ENCODE data around the gene TMEM120B.
A peak's percentile ranks its signal among the peaks of the same experiment; 100 is the strongest.

Gene TMEM120B

GRCh38 chr12:121805171-121806008 is 92.8 kb downstream of the TMEM120B start:
- DNase-seq: peak in 2 of 6 experiments; percentile 16 to 23

GRCh38 chr12:121806009-121806545 is 93.5 kb downstream of the TMEM120B start:
- peak in 2 of 6 experiments; percentile 47 to 48 for DNase-seq

- no peak for DNase-seq
Measured at GRCh38 chr12:121806546-121807423, 94.2 kb downstream of the TMEM120B start.

- DNase-seq: no peak
Measured at GRCh38 chr12:121807642-121808347, 95.2 kb downstream of the TMEM120B start.

GRCh38 chr12:121808623-121809022 is 96.1 kb downstream of the TMEM120B start:
- DNase-seq: no peak

- DNase-seq: no peak
Measured at GRCh38 chr12:121809712-121810116, 97.2 kb downstream of the TMEM120B start.

- no peak for DNase-seq
Measured at GRCh38 chr12:121810234-121810817, 97.8 kb downstream of the TMEM120B start.

- DNase-seq: no peak
Measured at GRCh38 chr12:121810833-121811433, 98.4 kb downstream of the TMEM120B start.

- peak; percentile 45 to 83 (median 62) for DNase-seq
Measured at GRCh38 chr12:121811434-121812319, 99.1 kb downstream of the TMEM120B start.

- DNase-seq: no peak
Measured at GRCh38 chr12:121812320-121812871, 99.8 kb downstream of the TMEM120B start.

- DNase-seq: no peak
Measured at GRCh38 chr12:121812921-121813896, 100.7 kb downstream of the TMEM120B start.

GRCh38 chr12:121813951-121814350 is 101.4 kb downstream of the TMEM120B start:
- DNase-seq: no peak

- DNase-seq: no peak
Measured at GRCh38 chr12:121814429-121815119, 102.0 kb downstream of the TMEM120B start.

- no peak for DNase-seq
Measured at GRCh38 chr12:121815263-121815662, 102.7 kb downstream of the TMEM120B start.

GRCh38 chr12:121816925-121817647 is 104.5 kb downstream of the TMEM120B start:
- DNase-seq: no peak

GRCh38 chr12:121817648-121818043 is 105.1 kb downstream of the TMEM120B start:
- DNase-seq: no peak

- no peak for DNase-seq
Measured at GRCh38 chr12:121819212-121819949, 106.8 kb downstream of the TMEM120B start.

Data from stimulated activated naive CD4-positive, alpha-beta T cell (primary cell).